HCT116 (cell line): ENCODE measurements around the gene EN2. TPM values are rescaled to one million over a fixed set of nuclear protein-coding genes. Genes with fewer than 3 reads are reported as not detected.

Experiments
- ATAC-seq: fragments of 200-7000 bp; cut with Tn5 transposase; 2 replicates; pipeline ENCODE4 v1.9.1; 2020; ENCODE audit warnings: mild to moderate bottlenecking, moderate library complexity
- BruUV-seq: library from RNA; stranded (reverse); fragments of 400-500 nt; replicated peaks from 2 replicates; lab custom pipeline; 2021; lab: Mats Ljungman, UMichigan
- CTCF ChIA-PET: fragments of 300-600 bp; sonication (Branson Sonifier 250); formaldehyde crosslinking; loops from one replicate; lab custom pipeline; 2021; ENCODE audit warnings: antibody characterized with exemption; lab: Charles Lee
- POLR2A ChIA-PET: fragments of 300-600, 350-600 bp; sonication (Branson Sonifier 250); formaldehyde crosslinking; loops from one replicate; lab custom pipeline; 2021; ENCODE audit warnings: antibody characterized with exemption; lab: Charles Lee
- RAD21 ChIA-PET, 2 experiments: fragments of 300-600 bp; sonication (Branson Sonifier 250); formaldehyde crosslinking; loops; one replicate each; lab custom pipeline; 2023; ENCODE audit warnings: low total read pairs in 2 of 2; ENCODE audit not compliant: uncharacterized antibody in 2 of 2, unreplicated experiment in 2 of 2, low non-redundant PET in 1 of 2; lab: Charles Lee
- DNase-seq: peaks from one replicate; pipeline ENCODE4 v3.0.0-alpha.2; 2010; ENCODE audit warnings: low read depth, low spot score
- H2AFZ ChIP-seq: fragments of 200-600 bp; shearing (Covaris generic), sonication (generic); 2 replicates; pipeline ENCODE4 v1.6.1; 2017; ENCODE audit warnings: low read depth, mixed run types, mixed read lengths, antibody characterized with exemption, low read length; ENCODE audit not compliant: poor library complexity, severe bottlenecking
- H3K27ac ChIP-seq: 2 replicates; pipeline ENCODE4 v1.5.1; 2012; ENCODE audit warnings: low read depth, low read length
- H3K27me3 ChIP-seq: fragments of 200-600 bp; sonication (generic); 2 replicates; pipeline ENCODE4 v1.6.1; 2016; ENCODE audit warnings: mixed run types, low read length, mixed read lengths; ENCODE audit not compliant: insufficient read depth
- H3K36me3 ChIP-seq, 2 experiments: fragments of 200-500 bp in 1 of 2; fragments of 200-600 bp in 1 of 2; sonication (Bioruptor generic) in 1 of 2; sonication (generic) in 1 of 2; 2 replicates each; pipeline versions ENCODE4 v1.5.1 to v1.6.1; 2014 to 2016; ENCODE audit warnings: low read length in 2 of 2, inconsistent platforms in 1 of 2, mixed read lengths in 1 of 2, mixed run types in 1 of 2; ENCODE audit not compliant: insufficient read depth in 2 of 2, control insufficient read depth in 1 of 2
- H3K4me1 ChIP-seq, 2 experiments: fragments of 200-600 bp in 1 of 2; sonication (generic) in 1 of 2; 2 replicates each; pipeline versions ENCODE4 v1.5.1 to v1.6.1; 2012 to 2017; ENCODE audit warnings: low read length in 2 of 2, inconsistent platforms in 1 of 2, mild to moderate bottlenecking in 1 of 2, mixed read lengths in 1 of 2, mixed run types in 1 of 2, moderate library complexity in 1 of 2; ENCODE audit not compliant: insufficient read depth in 2 of 2, control insufficient read depth in 1 of 2
- H3K4me2 ChIP-seq: fragments of 200-600 bp; sonication (generic); 2 replicates; pipeline ENCODE4 v1.6.1; 2017; ENCODE audit warnings: mixed run types, low read length, mixed read lengths
- H3K4me3 ChIP-seq, 2 experiments: fragments of 200-600 bp in 1 of 2; sonication (generic) in 1 of 2; replicated peaks in 1 of 2; 2 replicates each; pipeline ENCODE4 v1.5.1; 2011 to 2016; ENCODE audit warnings: low read length in 2 of 2, control low read depth in 1 of 2, low read depth in 1 of 2, mild to moderate bottlenecking in 1 of 2, mixed read lengths in 1 of 2, mixed run types in 1 of 2
- H3K79me2 ChIP-seq: fragments of 200-600 bp; sonication (generic); 2 replicates; pipeline ENCODE4 v1.6.1; 2017; ENCODE audit warnings: mild to moderate bottlenecking, mixed run types, low read length, moderate library complexity, mixed read lengths; ENCODE audit not compliant: insufficient read depth
- H3K9ac ChIP-seq: fragments of 200-600 bp; sonication (generic); 2 replicates; pipeline ENCODE4 v1.6.1; 2016; ENCODE audit warnings: low read length, mixed read lengths
- H3K9me2 ChIP-seq: fragments of 200-600 bp; sonication (generic), shearing (Covaris generic); 2 replicates; pipeline ENCODE4 v1.6.1; 2017; ENCODE audit warnings: mixed run types, mild to moderate bottlenecking, moderate library complexity; ENCODE audit not compliant: insufficient read depth
- H3K9me3 ChIP-seq, 2 experiments: fragments of 200-500 bp in 1 of 2; fragments of 200-600 bp in 1 of 2; sonication (Bioruptor generic) in 1 of 2; sonication (generic) in 1 of 2; 2 replicates each; pipeline ENCODE4 v1.6.1; 2014 to 2017; ENCODE audit warnings: low read length in 2 of 2, mixed read lengths in 2 of 2, inconsistent platforms in 1 of 2, low read depth in 1 of 2, mild to moderate bottlenecking in 1 of 2, mixed run types in 1 of 2, moderate library complexity in 1 of 2; ENCODE audit not compliant: control insufficient read depth in 1 of 2, insufficient read depth in 1 of 2
- H4K20me1 ChIP-seq: fragments of 200-600 bp; sonication (generic), shearing (Covaris generic); 2 replicates; pipeline ENCODE4 v1.6.1; 2017; ENCODE audit warnings: mixed run types, mild to moderate bottlenecking, moderate library complexity; ENCODE audit not compliant: insufficient read depth
- CBX3 ChIP-seq: IDR thresholded peaks from 2 replicates; pipeline ENCODE4 v1.6.1; 2012; ENCODE audit warnings: low read depth
- EGR1 ChIP-seq: IDR thresholded peaks from 2 replicates; pipeline ENCODE4 v1.6.1; 2012; ENCODE audit warnings: low read depth
- ELF1 ChIP-seq: IDR thresholded peaks from 2 replicates; pipeline ENCODE4 v1.6.1; 2012; ENCODE audit warnings: low read depth, borderline replicate concordance
- EZH2phosphoT487 ChIP-seq: fragments of 200-600 bp; IDR thresholded peaks from 2 replicates; pipeline ENCODE4 v1.6.1; 2018; ENCODE audit warnings: antibody characterized with exemption, borderline replicate concordance
- FOSL1 ChIP-seq: IDR thresholded peaks from 2 replicates; pipeline ENCODE4 v1.6.1; 2012; ENCODE audit warnings: low read depth
- JUND ChIP-seq: IDR thresholded peaks from 2 replicates; pipeline ENCODE4 v1.6.1; 2012
- MAX ChIP-seq: IDR thresholded peaks from 2 replicates; pipeline ENCODE4 v1.6.1; 2012
- POLR2A ChIP-seq: IDR thresholded peaks from 2 replicates; pipeline ENCODE4 v1.7.0; 2011; ENCODE audit warnings: borderline replicate concordance; ENCODE audit not compliant: insufficient read depth, insufficient read length; ENCODE audit errors: extremely low read depth
- POLR2AphosphoS5 ChIP-seq: IDR thresholded peaks from 2 replicates; pipeline ENCODE4 v1.6.1; 2011; ENCODE audit warnings: mild to moderate bottlenecking, low read depth, low read length, moderate library complexity
- RAD21 ChIP-seq: IDR thresholded peaks from 2 replicates; pipeline ENCODE4 v1.6.1; 2012; ENCODE audit warnings: low read depth, mild to moderate bottlenecking
- SIN3A ChIP-seq: IDR thresholded peaks from 2 replicates; pipeline ENCODE4 v1.6.1; 2012; ENCODE audit warnings: low read depth
- TCF7L2 ChIP-seq: IDR thresholded peaks from 2 replicates; pipeline ENCODE4 v1.7.0; 2011; ENCODE audit warnings: borderline replicate concordance, inconsistent platforms; ENCODE audit not compliant: insufficient read depth, insufficient read length; ENCODE audit errors: extremely low read depth
- YY1 ChIP-seq: IDR thresholded peaks from 2 replicates; pipeline ENCODE4 v1.6.1; 2011; ENCODE audit warnings: low read length, low read depth, moderate library complexity, mild to moderate bottlenecking; ENCODE audit not compliant: insufficient replicate concordance; ENCODE audit errors: extremely low read depth
- ZBTB33 ChIP-seq: IDR thresholded peaks from 2 replicates; pipeline ENCODE4 v1.6.1; 2011; ENCODE audit warnings: mild to moderate bottlenecking, low read length, moderate library complexity; ENCODE audit not compliant: insufficient replicate concordance; ENCODE audit errors: extremely low read depth
- ZFX ChIP-seq: fragments of 450-650 bp; IDR thresholded peaks from 2 replicates; pipeline ENCODE4 v1.6.1; 2017
- ZNF274 ChIP-seq: fragments of 200-500 bp; sonication (Bioruptor generic); IDR thresholded peaks from 2 replicates; pipeline ENCODE4 v1.6.1; 2014; ENCODE audit warnings: mild to moderate bottlenecking, low read depth, low read length, inconsistent platforms
- intact Hi-C: fragments of 100-400 bp; cut with micrococcal nuclease; formaldehyde crosslinking; loops from 2 replicates; pipeline ENCODE4 v1.10.0; 2022
- total RNA-seq: library from RNA; stranded (reverse); gene quantifications from one replicate; pipeline ENCODE4 v1.2.1, GENCODE V29; 2021; ENCODE audit not compliant: unreplicated experiment

The EN2 gene
- total RNA-seq, 1 experiment from 2014 or later = 0.32 TPM

GRCh38 chr7:155509359-155509724, 51.4 kb downstream of the EN2 start:
- intact Hi-C loops = no loop called here

GRCh38 chr7:155509725-155510551, 52.0 kb downstream of the EN2 start:
- Histone ChIP-seq H3K27ac (no peak overlapping the region), H3K9me2 (no peaks in the 10 kb centered on the region), H3K9me3 (no peaks in the 10 kb centered on the region), H3K9ac (no peak overlapping the region), H4K20me1 (no peaks in the 10 kb centered on the region), H3K4me3 (no peak overlapping the region), H3K36me3 (no peaks in the 10 kb centered on the region), H3K27me3 (peaks cover 67% of the 10 kb centered on the region), H2AFZ (no peak overlapping the region), H3K4me1 (no peaks in the 10 kb centered on the region), H3K79me2 (no peaks in the 10 kb centered on the region), H3K4me2 (no peak overlapping the region)
- no peak for DNase-seq
- ChIA-PET CTCF (no interaction called here), POLR2A (no interaction called here), RAD21 (no interaction called here)
- no TSS peak for BruUV-seq
- intact Hi-C loops = no loop called here
- ATAC-seq = no peak
- no peak for TF ChIP-seq ZNF274
- TF ChIP-seq SIN3A = no peak
- no peak for TF ChIP-seq EZH2phosphoT487
- TF ChIP-seq FOSL1 = no peak
- no peak for TF ChIP-seq ZFX
- TF ChIP-seq TCF7L2 = no peak
- no peak for TF ChIP-seq ZBTB33
- TF ChIP-seq JUND = no peak
- no peak for TF ChIP-seq MAX
- TF ChIP-seq YY1 = no peak
- TF ChIP-seq CBX3 = no peak
- no peak for TF ChIP-seq ELF1

More at GRCh38 chr7:155509359-155509724, 51.4 kb downstream of the EN2 start:
- no peak for ATAC-seq
- H3K9me2 ChIP-seq = no peaks in the 10 kb centered on the region
- H3K9me3 ChIP-seq = no peaks in the 10 kb centered on the region
- no peak for DNase-seq
- no TSS peak for BruUV-seq
- H3K4me2 ChIP-seq = no peak overlapping the region
- CTCF ChIA-PET = no interaction called here
- H2AFZ ChIP-seq = no peak overlapping the region
- H3K27ac ChIP-seq = no peak overlapping the region
- POLR2A ChIA-PET = no interaction called here
- H3K79me2 ChIP-seq = no peaks in the 10 kb centered on the region
- RAD21 ChIA-PET = no interaction called here
- no peaks in the 10 kb centered on the region for H3K4me1 ChIP-seq
- no peaks in the 10 kb centered on the region for H4K20me1 ChIP-seq
- H3K9ac ChIP-seq = no peak overlapping the region
- H3K27me3 ChIP-seq = peaks cover 73% of the 10 kb centered on the region
- H3K4me3 ChIP-seq = no peak overlapping the region
- H3K36me3 ChIP-seq = no peaks in the 10 kb centered on the region
- TF ChIP-seq YY1 = no peak
- TF ChIP-seq SIN3A = no peak
- TF ChIP-seq TCF7L2 = no peak
- no peak for TF ChIP-seq ELF1
- no peak for TF ChIP-seq POLR2A
- no peak for TF ChIP-seq RAD21
- TF ChIP-seq ZFX = no peak
- TF ChIP-seq POLR2AphosphoS5 = no peak
- TF ChIP-seq MAX = no peak
- no peak for TF ChIP-seq EGR1
